Glutamatergic neuron (in vitro differentiated cells): ENCODE data around the gene ADARB2. TPM values are rescaled to one million over a fixed set of nuclear protein-coding genes. Genes with fewer than 3 reads are reported as not detected.
"Not testable (repeated sequence)": the region's sequence is repeated elsewhere in the genome, so short reads cannot be mapped to it uniquely, and the experiment has no call there.

Source experiments
- DNase-seq: peaks from one replicate; pipeline ENCODE4 v3.0.0; 2022
- H3K27ac Mint-ChIP-seq: one replicate; pipeline ENCODE4 v1.8.0; 2020; ENCODE audit warnings: mild to moderate bottlenecking, mixed read lengths, inconsistent platforms; ENCODE audit not compliant: unreplicated experiment
- H3K27me3 Mint-ChIP-seq: one replicate; pipeline ENCODE4 v1.8.0; 2020; ENCODE audit warnings: mild to moderate bottlenecking, moderate library complexity, mixed read lengths, inconsistent platforms; ENCODE audit not compliant: unreplicated experiment
- H3K36me3 Mint-ChIP-seq: one replicate; pipeline ENCODE4 v1.8.0; 2020; ENCODE audit warnings: mild to moderate bottlenecking, mixed read lengths, inconsistent platforms; ENCODE audit not compliant: unreplicated experiment
- H3K4me1 Mint-ChIP-seq: one replicate; pipeline ENCODE4 v1.8.0; 2020; ENCODE audit warnings: mild to moderate bottlenecking, low read depth, mixed read lengths, inconsistent platforms; ENCODE audit not compliant: unreplicated experiment
- H3K4me3 Mint-ChIP-seq: one replicate; pipeline ENCODE4 v1.8.0; 2020; ENCODE audit warnings: mild to moderate bottlenecking, mixed read lengths, inconsistent platforms; ENCODE audit not compliant: unreplicated experiment
- H3K9me3 Mint-ChIP-seq: one replicate; pipeline ENCODE4 v1.8.0; 2020; ENCODE audit warnings: mild to moderate bottlenecking, moderate library complexity, mixed read lengths, inconsistent platforms; ENCODE audit not compliant: unreplicated experiment
- CTCF ChIP-seq: fragments of 200-600 bp; sonication (generic); IDR thresholded peaks from one replicate; pipeline ENCODE4 v1.5.0; 2021; ENCODE audit not compliant: partially characterized antibody, unreplicated experiment
- total RNA-seq: library from RNA; stranded (reverse); fragmentation: NEBNext Ultra II Directional; extraction: Animal tissue kit (Norgen Biotek cat#: 25700); gene quantifications from one replicate; pipeline ENCODE4 v1.2.1, GENCODE V29; 2021; ENCODE audit not compliant: unreplicated experiment

The ADARB2 gene
- total RNA-seq, 1 donor from 2014 or later = 20.6 TPM

DNA sequence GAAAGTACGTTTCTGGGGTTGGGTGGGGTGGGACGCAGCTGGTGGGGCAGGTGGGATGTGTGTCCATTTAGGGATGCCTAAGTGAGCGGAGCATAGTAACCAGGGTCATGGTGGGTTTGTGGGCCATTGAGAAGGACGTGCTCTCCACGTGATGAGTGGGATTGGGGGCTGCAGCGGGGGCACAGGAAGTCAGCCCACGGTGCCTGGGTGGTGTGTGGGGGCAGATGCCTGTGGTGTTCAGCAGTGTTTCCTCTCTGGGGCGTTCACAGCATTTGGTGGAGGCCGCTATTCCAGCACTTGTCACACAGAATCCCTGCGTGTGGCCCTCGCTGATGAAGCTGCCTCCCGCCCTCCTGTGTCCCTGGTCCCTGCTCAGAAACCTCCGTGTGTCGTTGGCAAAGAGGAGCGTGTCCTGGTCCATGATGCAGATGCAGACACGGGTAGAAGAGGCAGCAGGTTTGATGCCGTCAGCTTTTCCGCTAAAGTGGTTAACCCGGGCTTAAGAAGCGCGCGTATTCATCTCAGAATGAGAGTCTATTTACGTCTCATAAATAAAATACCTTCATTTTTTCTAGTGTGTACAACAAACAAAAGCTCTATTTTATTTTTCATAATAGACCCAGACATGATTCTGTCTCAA is 274.2 kb downstream of the ADARB2 start:
- no peak overlapping the region for H3K27ac Mint-ChIP-seq
- H3K4me3 Mint-ChIP-seq = no peak overlapping the region
- peaks cover 10% of the 10 kb centered on the region for H3K4me1 Mint-ChIP-seq
- peaks cover 8% of the 10 kb centered on the region for H3K36me3 Mint-ChIP-seq
- H3K9me3 Mint-ChIP-seq = peaks cover 7% of the 10 kb centered on the region
- DNase-seq = no peak
- TF ChIP-seq CTCF = no peak
- H3K27me3 Mint-ChIP-seq = peaks cover 9% of the 10 kb centered on the region

DNA sequence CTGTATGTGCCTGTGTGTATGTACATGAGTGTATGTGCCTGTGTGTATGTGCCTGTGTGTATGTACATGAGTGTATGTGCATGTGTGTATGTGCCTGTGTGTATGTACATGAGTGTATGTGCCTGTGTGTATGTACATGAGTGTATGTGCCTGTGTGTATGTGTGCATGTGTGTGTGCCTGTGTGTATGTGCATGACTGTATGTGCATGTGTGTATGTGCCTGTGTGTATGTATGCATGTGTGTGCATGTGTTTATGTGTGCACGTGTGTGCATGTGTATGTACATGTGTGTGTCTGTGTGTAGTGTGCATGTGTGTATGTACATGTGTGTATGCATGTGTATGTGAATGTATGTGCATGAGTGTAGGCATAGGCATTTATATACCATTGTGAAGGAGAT is 274.8 kb downstream of the ADARB2 start:
- H3K27ac Mint-ChIP-seq = no peak overlapping the region
- peaks cover 7% of the 10 kb centered on the region for H3K27me3 Mint-ChIP-seq

DNA sequence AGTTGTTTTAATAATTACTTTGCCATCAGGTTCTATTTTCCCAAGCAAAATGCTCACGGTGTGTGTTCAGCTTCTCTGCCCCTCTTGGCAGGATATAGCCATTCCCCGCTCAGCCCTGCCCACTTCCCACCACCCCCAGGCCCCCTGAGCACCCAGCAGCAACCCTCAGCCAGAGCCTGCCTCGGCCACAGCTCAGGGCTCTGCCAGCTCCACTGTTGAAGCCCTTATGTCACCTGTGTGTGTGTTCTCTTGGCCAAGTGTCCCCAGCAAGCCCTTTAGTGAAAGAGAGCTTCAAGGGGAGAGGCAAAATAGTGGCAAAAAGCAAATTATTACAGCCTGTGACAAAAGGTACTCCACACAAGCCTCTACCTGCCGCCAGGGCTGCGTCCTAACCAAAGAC is 275.3 kb downstream of the ADARB2 start:
- TF ChIP-seq CTCF = no peak
- Mint-ChIP-seq H3K27me3 (peaks cover 5% of the 10 kb centered on the region), H3K4me1 (peaks cover 14% of the 10 kb centered on the region), H3K4me3 (no peak overlapping the region), H3K27ac (no peak overlapping the region), H3K9me3 (peaks cover 9% of the 10 kb centered on the region), H3K36me3 (peaks cover 8% of the 10 kb centered on the region)
- no peak for DNase-seq

More for the DNA sequence above, 274.8 kb downstream of the ADARB2 start:
- TF ChIP-seq CTCF = no peak
- H3K36me3 Mint-ChIP-seq = peaks cover 8% of the 10 kb centered on the region
- peaks cover 9% of the 10 kb centered on the region for H3K9me3 Mint-ChIP-seq
- no peak for DNase-seq
- peaks cover 14% of the 10 kb centered on the region for H3K4me1 Mint-ChIP-seq
- no peak overlapping the region for H3K4me3 Mint-ChIP-seq

DNA sequence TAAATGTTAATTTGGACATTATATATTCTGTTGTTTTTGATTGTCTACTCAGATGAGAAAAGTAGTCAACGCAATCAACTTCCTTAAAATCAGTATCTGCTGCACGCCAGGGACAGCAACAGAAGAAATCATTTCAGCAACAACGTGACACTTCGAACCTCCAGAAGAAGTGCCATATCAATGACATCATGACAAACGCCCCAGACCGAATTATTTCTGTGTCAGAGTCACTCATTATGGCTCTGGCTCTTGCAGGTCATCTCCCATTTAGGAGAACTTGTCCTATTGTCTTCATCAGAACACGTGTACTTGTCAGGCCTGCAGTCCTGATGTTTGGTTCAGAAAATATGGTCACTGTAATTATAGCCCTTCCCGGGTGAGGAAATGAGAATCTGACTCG is 276.3 kb downstream of the ADARB2 start:
- Mint-ChIP-seq H3K4me1 (peaks cover 14% of the 10 kb centered on the region), H3K27me3 (peaks cover 2% of the 10 kb centered on the region), H3K9me3 (peaks cover 7% of the 10 kb centered on the region), H3K36me3 (peaks cover 8% of the 10 kb centered on the region), H3K27ac (no peak overlapping the region), H3K4me3 (no peak overlapping the region)
- DNase-seq = no peak
- no peak for TF ChIP-seq CTCF

GRCh38 chr10:1459664-1460063 is 277.7 kb downstream of the ADARB2 start:
- DNase-seq, H3K9me3 Mint-ChIP-seq, H3K27me3 Mint-ChIP-seq, H3K27ac Mint-ChIP-seq, H3K36me3 Mint-ChIP-seq, H3K4me3 Mint-ChIP-seq: not testable (repeated sequence)
- H3K4me1 Mint-ChIP-seq = peaks cover 11% of the 10 kb centered on the region
